Stimulated activated naive B cell treated with anti-CD40 and anti-IgM and Interleukin-4, amounts not matched to agents 10 μg/mL and 1 μg/mL and 100 μg/mL, for 72 hours (primary cell): ENCODE data around the gene CTTN.
A peak's percentile ranks its signal among the peaks of the same experiment; 100 is the strongest.
"Not testable (repeated sequence)": the region's sequence is repeated elsewhere in the genome, so short reads cannot be mapped to it uniquely, and the experiment has no call there.

Experiments
- ATAC-seq, 2 donors: fragments of 150-1000 bp; cut with Tn5 transposase; replicated peaks; 2 replicates each; pipeline ENCODE4 v1.10.0; 2021; ENCODE audit warnings: moderate library complexity in 1 of 2
- DNase-seq: peaks from one replicate; pipeline ENCODE4 v3.0.0; 2021
- H3K27ac Mint-ChIP-seq: one replicate; pipeline ENCODE4 v1.8.0; 2022; ENCODE audit warnings: mild to moderate bottlenecking, mixed read lengths
- H3K27me3 Mint-ChIP-seq, 2 donors: one replicate each; pipeline ENCODE4 v1.8.0; 2022; ENCODE audit warnings: mixed read lengths in 2 of 2
- H3K36me3 Mint-ChIP-seq, 2 donors: one replicate each; pipeline ENCODE4 v1.8.0; 2022; ENCODE audit warnings: mixed read lengths in 2 of 2, mild to moderate bottlenecking in 1 of 2
- H3K4me1 Mint-ChIP-seq, 2 donors: one replicate each; pipeline ENCODE4 v1.8.0; 2022; ENCODE audit warnings: mixed read lengths in 2 of 2, mild to moderate bottlenecking in 1 of 2
- H3K4me3 Mint-ChIP-seq, 2 donors: one replicate each; pipeline ENCODE4 v1.8.0; 2022; ENCODE audit warnings: mild to moderate bottlenecking in 2 of 2, mixed read lengths in 2 of 2, moderate library complexity in 1 of 2
- H3K9me3 Mint-ChIP-seq, 2 donors: one replicate each; pipeline ENCODE4 v1.8.0; 2022; ENCODE audit warnings: mixed read lengths in 2 of 2, mild to moderate bottlenecking in 1 of 2

CTTN gene

DNA sequence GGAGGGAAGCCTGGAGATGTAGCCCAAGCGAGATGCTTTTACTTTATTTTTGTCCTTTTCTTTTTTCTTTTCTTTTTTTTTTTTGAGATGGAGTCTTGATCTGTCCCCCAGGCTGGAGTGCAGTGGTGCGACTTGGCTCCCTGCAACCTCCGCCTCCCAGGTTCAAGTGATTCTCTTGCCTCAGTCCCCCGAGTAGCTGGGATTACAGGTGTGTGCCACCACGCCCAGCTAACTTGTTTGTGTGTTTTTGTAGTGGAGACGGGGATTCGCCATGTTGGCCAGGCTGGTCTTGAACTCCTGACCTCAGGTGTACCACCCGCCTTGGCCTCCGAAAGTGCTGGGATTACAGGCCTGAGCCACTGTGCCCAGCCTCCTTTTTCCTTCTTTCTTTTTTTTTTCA is 56.5 kb downstream of the CTTN start:
- not testable (repeated sequence) for ATAC-seq, H3K9me3 Mint-ChIP-seq

DNA sequence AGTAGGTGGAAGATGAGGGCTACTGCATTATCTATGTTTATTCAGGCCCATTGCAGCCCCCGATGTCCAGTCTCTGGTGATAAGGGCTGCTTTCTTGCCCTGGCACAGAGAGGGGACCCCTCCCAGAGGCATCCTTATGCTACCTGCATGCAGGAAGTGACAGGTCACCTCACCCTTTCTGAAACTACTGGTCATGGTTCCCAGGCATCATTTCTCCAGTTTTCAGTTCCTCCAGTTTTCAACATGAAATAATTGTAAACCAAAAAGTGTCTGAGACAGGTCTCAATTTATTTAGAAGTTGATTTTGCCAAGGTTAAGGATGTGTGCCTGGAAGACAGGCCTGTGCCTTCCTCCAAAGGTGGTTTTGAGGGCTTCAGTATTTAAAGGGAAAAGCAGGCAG is 57.0 kb downstream of the CTTN start:
- Mint-ChIP-seq H3K4me1 (peaks cover 10 to 18% of the 10 kb centered on the region in 2 donors), H3K9me3 (peaks cover 3 to 4% of the 10 kb centered on the region in 2 donors), H3K36me3 (no peaks in the 10 kb centered on the region), H3K27ac (no peak overlapping the region), H3K4me3 (no peak overlapping the region), H3K27me3 (peaks cover 14 to 31% of the 10 kb centered on the region in 2 donors)
- DNase-seq (no peak), ATAC-seq (no peak)

More for the DNA sequence above, 56.5 kb downstream of the CTTN start:
- Mint-ChIP-seq H3K4me1 (peaks cover 10 to 18% of the 10 kb centered on the region in 2 donors), H3K27me3 (peaks cover 13 to 25% of the 10 kb centered on the region in 2 donors), H3K27ac (peak overlapping the region; percentile 42)
- not testable (repeated sequence) for H3K36me3 Mint-ChIP-seq, H3K4me3 Mint-ChIP-seq, DNase-seq

DNA sequence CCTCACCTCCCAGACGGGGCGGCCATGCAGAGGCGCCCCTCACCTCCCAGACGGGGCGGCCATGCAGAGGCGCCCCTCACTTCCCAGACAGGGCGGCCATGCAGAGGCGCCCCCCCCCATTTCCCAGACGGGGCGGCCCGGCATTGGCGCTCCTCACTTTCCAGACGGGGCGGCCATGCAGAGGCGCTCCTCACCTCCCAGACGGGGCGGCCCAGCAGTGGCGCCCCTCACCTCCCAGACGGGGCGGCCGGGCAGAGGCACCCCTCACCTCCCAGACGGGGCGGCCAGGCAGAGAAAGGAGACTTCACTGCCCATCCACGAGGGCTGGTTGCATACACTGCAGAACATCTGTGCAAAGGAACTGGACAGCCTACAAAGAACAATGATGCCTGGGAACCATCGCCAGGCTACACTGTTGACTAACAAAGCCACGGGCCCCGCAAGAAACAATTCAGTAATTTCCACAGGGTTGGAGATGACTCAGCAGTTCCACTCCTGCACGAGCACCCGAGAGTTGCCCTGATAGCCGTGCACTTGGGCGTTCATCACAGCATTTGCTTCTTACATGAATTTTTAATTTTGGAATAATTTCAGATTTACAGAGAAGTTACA is 58.7 kb downstream of the CTTN start:
- Mint-ChIP-seq H3K4me3 (no peak overlapping the region), H3K27me3 (peaks cover 27 to 46% of the 10 kb centered on the region in 2 donors), H3K4me1 (peaks cover 10 to 18% of the 10 kb centered on the region in 2 donors), H3K36me3 (no peaks in the 10 kb centered on the region), H3K27ac (no peak overlapping the region), H3K9me3 (peaks cover 2 to 4% of the 10 kb centered on the region in 2 donors)
- no peak for DNase-seq
- peak; percentile 36 to 73 for ATAC-seq

DNA sequence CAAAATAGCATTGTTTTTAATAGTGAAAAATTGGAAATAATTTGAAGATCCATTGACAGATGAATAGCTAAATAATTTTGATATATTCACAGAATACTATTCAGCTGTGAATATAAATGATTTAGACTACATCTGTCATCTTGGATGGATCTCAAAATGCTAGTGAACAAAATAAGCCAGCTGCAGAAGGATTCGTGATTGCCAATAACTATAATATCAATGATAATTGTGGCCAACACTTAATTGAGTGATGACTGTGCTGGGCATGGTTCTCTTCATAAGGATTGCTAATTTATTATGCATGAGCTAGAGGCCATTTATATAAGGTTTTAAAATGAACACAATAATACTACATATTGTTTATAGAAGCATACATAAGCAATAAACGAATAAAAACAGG is 60.4 kb downstream of the CTTN start:
- H3K4me1 Mint-ChIP-seq, result peaks cover 10 to 18% of the 10 kb centered on the region in 2 donors
- H3K36me3 Mint-ChIP-seq, result peaks cover 0 to 2% of the 10 kb centered on the region in 2 donors
- H3K27ac Mint-ChIP-seq, result no peak overlapping the region
- DNase-seq (no peak), ATAC-seq (no peak)
- peaks cover 37 to 55% of the 10 kb centered on the region in 2 donors for H3K27me3 Mint-ChIP-seq
- H3K9me3 Mint-ChIP-seq, result peaks cover under 1 to 4% of the 10 kb centered on the region in 2 donors
- no peak overlapping the region for H3K4me3 Mint-ChIP-seq

DNA sequence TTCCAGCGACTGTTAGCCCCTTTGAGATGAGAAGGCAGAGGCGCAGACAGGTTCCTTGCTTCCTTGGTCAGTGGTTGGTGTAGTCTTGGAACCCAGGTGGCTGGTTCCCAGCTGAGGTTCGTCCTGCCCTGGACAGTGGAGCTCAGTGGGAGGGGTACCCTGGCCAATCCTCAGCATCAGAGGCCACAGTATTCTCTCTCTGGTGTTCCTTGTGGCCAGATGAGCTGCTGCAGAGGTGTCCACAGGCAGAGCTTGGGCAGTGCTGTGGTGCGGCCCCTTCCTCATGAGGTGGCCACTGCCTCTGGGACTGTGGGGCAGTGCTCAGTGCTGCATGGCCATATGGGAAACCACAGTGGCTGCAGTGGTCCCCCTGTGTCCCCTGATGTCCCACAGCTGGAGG is 61.8 kb downstream of the CTTN start:
- H3K27me3 Mint-ChIP-seq, result peaks cover 46 to 59% of the 10 kb centered on the region in 2 donors
- H3K27ac Mint-ChIP-seq, result no peak overlapping the region
- peaks cover 7 to 12% of the 10 kb centered on the region in 2 donors for H3K4me1 Mint-ChIP-seq
- ATAC-seq (no peak), DNase-seq (no peak)
- H3K4me3 Mint-ChIP-seq, result no peak overlapping the region
- peaks cover 0 to 2% of the 10 kb centered on the region in 2 donors for H3K36me3 Mint-ChIP-seq
- H3K9me3 Mint-ChIP-seq, result no peaks in the 10 kb centered on the region

DNA sequence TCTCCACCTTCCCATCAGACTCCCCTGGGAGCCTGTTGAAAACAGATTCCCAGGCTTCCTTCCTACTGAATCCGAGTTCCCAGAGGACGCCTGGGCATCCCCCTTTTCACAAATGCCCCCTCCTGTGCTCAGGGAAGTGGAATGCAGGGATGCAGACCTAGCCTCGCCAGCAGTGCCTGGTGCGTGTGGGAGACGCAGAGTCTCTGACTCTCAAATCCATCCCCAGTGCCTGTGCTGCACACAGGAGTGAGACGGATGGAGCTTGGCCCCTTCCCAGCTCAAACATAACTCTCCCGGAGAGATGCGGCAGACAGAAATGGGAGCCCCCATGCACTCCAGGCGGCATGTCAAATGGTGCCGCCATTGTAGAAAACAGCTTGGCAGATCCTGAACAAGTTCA is 62.6 kb downstream of the CTTN start:
- peaks cover 49 to 61% of the 10 kb centered on the region in 2 donors for H3K27me3 Mint-ChIP-seq
- no peak for DNase-seq

DNA sequence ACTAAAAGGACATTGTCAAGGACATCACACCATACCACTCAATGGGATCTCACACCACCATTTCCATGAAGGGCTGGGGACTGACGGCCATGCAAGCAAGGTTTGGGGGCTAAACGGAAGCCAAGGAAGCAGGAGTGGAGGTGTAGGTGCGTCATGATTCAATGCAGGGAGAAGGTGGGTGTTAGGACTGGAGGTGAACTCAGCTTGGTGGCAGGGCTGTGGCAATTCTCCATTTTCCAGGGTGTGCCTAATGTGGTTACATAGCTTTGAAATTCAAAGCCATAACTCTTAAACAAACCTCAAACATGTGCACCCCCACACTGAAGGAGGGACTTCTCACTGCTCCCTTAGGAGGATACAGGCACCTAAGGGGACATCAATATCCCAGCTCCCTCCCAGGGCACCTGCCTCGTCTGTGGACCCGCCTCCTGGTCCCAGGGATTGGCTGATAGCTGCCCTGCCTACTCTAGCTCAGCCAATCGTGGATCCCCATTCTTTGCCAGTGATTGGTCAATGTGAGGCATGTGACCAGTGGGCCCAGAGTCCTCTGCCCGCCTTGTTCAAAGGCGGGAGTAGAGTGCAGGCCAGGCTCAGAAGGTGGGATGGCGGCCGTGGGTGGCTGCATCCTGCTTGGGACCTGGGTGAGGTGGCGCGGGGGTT is 64.6 kb downstream of the CTTN start:
- H3K27ac Mint-ChIP-seq, result no peak overlapping the region
- peaks cover 53 to 61% of the 10 kb centered on the region in 2 donors for H3K27me3 Mint-ChIP-seq
- DNase-seq (no peak), ATAC-seq (no peak)
- H3K4me3 Mint-ChIP-seq, result no peak overlapping the region
- H3K9me3 Mint-ChIP-seq, result no peaks in the 10 kb centered on the region
- peaks cover 0 to 2% of the 10 kb centered on the region in 2 donors for H3K36me3 Mint-ChIP-seq
- H3K4me1 Mint-ChIP-seq, result peaks cover 0 to 13% of the 10 kb centered on the region in 2 donors

More for the DNA sequence above, 62.6 kb downstream of the CTTN start:
- Mint-ChIP-seq H3K9me3 (no peaks in the 10 kb centered on the region), H3K4me1 (peaks cover 0 to 15% of the 10 kb centered on the region in 2 donors), H3K4me3 (no peak overlapping the region), H3K27ac (no peak overlapping the region), H3K36me3 (peaks cover 0 to 2% of the 10 kb centered on the region in 2 donors)
- no peak for ATAC-seq

DNA sequence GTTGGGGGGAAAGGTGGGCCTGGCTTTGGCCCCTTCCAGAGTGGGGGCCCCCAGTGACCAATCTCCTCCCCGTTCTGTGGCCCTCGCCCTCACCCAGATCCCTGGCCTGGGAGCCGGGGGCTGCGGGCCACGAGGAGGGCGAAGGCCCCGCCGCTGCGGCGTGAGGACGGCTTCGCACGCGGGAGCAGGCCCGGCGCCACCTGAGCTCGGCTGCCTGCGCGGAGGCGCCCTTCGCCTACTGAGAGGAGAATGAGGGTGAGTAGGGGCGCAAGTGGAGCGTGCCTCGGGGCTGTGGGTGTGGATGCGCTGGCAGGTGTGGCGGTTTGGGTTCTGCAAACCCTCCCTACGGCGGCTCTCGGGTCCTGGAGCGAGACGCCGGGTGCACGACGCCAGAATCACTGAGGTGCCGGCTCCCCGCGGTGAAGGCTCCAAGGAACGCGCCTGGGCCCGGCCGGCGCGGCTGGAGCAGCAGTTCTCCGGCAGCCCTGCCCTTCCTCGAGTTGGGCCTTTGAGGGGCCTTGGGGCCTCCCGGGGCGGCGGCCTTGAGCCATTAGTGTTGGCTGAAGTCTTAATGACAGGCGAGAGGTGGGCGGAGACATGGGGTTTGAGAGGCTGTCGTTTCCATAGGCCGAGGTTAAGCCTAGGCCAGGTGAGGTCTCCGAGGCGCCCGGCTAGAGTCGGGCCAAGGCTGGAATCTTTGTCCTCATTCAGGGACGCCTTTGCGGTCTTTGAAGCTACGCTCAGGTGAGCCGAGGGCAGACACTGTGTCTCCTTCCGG is 65.3 kb downstream of the CTTN start:
- Mint-ChIP-seq H3K9me3 (no peaks in the 10 kb centered on the region), H3K27ac (no peak overlapping the region), H3K36me3 (peaks cover 0 to 2% of the 10 kb centered on the region in 2 donors), H3K4me1 (peaks cover 0 to 13% of the 10 kb centered on the region in 2 donors), H3K27me3 (peaks cover 59 to 60% of the 10 kb centered on the region in 2 donors), H3K4me3 (no peak overlapping the region)
- no peak for DNase-seq
- no peak for ATAC-seq

DNA sequence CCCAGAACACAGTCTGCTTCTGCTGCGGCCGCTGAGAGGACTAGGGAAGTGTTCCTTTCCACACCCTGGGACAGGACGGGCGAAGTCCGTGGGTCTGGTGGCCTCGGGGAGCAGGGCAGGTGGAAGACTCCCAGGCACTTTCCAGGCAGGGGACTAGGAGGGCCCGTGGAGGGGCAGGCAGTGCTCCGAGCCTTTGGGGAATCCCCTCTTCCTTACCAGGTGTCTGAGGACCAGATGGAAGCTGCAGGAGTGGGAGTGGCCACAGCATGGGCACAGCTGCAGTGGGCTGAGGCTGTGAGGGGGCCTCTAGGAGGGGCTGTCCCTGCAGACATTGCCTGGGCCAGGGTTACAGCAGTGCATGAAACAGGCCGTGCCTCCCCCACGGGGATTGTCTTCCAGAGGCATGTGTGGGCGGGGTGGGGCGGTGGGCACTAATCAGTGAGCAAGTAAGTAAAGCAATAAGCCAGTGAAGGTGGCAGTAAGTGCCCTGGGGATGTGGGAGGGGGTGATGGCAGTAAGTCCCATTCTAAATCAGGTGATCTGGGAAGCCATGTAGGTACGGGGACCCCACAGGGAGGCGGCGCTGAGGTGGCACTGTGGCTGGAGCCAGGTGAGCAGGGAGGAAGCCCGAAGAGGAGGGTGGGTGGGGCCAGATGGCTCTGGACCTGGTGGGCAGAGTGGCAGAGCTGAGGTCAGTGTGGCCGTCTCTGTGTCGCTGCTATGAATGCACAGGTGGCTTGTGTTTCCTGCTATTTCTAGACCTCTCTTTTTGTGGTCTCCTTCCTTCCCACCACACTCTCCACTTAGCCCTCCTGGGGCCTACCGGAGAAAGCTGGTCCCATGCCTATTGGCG is 66.4 kb downstream of the CTTN start:
- ATAC-seq, result peak; percentile 41 to 52
- Mint-ChIP-seq H3K27me3 (peaks cover 53 to 55% of the 10 kb centered on the region in 2 donors), H3K4me3 (no peak overlapping the region), H3K4me1 (peaks cover 1 to 16% of the 10 kb centered on the region in 2 donors), H3K27ac (no peak overlapping the region), H3K36me3 (peaks cover 0 to 2% of the 10 kb centered on the region in 2 donors), H3K9me3 (no peaks in the 10 kb centered on the region)
- no peak for DNase-seq

DNA sequence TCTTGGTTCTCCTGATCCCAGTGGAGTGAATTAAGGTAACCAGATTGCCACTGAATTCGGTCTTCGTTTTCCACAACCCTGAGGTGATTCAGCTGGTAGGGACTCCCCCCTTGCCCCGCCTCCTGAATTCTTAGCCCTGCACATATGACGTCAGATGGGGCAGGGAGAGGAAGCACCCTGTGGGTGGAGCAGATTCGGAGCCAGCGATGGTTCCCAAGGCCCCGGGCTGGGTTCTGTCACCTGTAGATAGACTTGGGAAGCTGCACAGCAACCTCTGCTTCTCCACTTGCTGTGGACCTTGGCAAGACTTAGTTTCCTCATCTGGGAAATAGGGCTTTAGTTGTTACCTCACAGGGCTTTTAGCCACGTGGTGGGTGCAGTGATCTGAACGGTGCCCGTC is 67.8 kb downstream of the CTTN start:
- Mint-ChIP-seq H3K4me3 (no peak overlapping the region), H3K27me3 (peaks cover 47 to 51% of the 10 kb centered on the region in 2 donors), H3K9me3 (no peaks in the 10 kb centered on the region), H3K27ac (no peak overlapping the region), H3K36me3 (peaks cover 0 to 2% of the 10 kb centered on the region in 2 donors), H3K4me1 (peaks cover 12 to 24% of the 10 kb centered on the region in 2 donors)
- no peak for DNase-seq
- no peak for ATAC-seq

DNA sequence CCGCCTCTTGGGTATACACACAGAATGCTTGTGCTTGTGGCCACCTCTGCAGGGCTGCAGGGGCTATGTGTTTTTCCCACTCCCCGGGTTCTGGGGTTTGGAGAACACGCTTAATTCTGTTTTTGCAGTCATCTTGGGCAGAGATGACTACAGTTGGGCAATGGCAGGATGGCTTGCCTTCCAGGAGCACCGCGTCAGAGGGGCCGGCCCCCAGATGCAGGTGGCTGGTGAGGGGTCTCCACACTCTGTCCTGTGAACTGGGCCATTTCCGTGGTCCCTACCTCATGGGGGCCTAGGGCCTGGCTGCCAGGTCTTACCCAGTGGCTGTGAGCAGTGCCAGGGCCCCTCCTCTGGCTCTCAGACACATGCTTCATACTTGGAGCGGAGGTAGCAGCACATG is 68.3 kb downstream of the CTTN start:
- DNase-seq (no peak), ATAC-seq (no peak)
- H3K27ac Mint-ChIP-seq, result no peak overlapping the region
- H3K27me3 Mint-ChIP-seq, result peaks cover 44 to 50% of the 10 kb centered on the region in 2 donors
- peaks cover 12 to 24% of the 10 kb centered on the region in 2 donors for H3K4me1 Mint-ChIP-seq
- H3K4me3 Mint-ChIP-seq, result no peak overlapping the region
- H3K36me3 Mint-ChIP-seq, result peaks cover 0 to 2% of the 10 kb centered on the region in 2 donors
- H3K9me3 Mint-ChIP-seq, result no peaks in the 10 kb centered on the region

DNA sequence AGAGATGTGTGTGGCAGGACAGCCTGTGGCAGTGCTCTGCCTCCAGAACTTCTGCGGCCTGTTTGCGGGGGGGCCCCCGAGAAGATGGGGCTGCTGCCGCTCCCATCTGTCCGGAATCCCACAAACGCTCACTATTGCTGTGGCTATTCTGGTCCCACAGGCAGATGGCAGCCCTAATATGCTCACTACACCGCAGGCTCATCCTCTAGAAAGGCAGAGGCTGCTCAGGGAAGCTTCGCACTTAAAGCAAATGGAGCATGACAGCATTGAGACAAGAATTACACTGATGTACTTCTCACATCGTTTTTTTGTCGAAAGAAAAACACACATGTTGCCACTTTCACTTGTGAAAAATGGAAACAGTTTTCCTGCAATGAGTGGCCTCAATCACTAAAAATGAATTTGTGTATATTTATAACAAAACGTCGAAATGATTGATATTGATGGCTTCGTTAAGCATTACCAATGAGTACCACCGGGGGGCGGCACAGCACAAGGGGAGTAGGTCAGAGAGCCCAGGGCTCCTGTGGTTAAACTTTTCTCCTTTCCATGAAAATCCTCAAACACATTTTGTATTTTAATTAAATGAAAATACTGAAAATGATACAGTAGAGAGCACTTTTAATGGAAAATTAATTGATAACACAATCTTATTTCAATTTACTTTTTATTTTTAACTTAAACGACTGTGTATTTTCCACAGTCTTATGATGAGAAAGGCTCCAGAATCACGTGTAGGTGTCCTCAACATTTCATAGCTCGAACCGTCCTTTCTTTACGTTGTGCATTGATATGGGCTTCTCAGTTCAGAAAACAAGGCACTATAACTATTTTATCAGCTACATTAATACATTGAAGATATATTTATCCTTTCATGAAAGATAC is 69.1 kb downstream of the CTTN start:
- Mint-ChIP-seq H3K27me3 (peaks cover 47 to 52% of the 10 kb centered on the region in 2 donors), H3K27ac (no peak overlapping the region), H3K36me3 (peaks cover 0 to 2% of the 10 kb centered on the region in 2 donors), H3K4me3 (no peak overlapping the region), H3K9me3 (no peaks in the 10 kb centered on the region), H3K4me1 (peaks cover 12 to 24% of the 10 kb centered on the region in 2 donors)
- ATAC-seq, result peak in 1 of 2 donors; percentile 32
- no peak for DNase-seq
